ENCODE results near the gene BOK. TPM values are rescaled to one million over a fixed set of nuclear protein-coding genes. Genes with fewer than 3 reads are reported as not detected.

Gene BOK
- total RNA-seq, 1 donor from 2014 or later, result 64.9 TPM

DNA sequence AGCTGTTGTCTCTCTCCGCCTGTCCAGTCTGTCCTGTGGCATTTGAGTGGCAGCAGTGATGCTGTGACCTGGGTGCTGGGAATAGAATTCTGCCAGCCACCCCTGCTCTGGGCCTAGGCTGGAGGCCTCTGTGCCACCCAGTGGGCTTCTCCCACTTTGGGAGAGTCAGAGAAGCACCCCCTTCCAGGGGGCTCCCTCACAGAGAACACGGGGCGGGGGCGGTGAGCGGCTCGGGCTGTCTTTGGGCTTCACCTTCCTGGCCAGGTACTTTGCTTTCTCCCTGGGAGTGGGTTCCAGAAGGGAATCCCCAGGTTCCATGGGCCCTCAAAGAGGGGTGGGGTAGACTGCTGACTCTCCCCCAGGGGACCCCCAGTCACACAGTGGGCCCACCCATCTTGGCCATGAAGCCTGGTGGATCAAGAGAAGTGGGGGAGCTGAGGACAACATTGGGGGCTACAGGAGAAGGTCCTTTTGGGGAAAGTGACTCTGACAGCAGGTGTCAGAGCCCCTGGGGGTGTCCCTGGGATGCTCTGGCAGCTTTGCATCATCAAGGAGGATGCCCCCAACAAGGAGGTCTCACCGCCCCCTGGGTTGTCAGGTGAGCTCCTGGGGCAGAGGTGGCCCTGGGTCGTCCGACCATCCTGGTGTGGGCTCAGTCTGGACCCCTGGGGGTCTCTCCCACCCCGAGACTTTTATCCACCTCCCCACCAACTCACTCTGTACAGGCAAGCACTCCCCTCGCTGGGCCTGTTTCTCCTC is 18.8 kb upstream of the BOK start:
- Mint-ChIP-seq H3K9me3 (ENCODE audit: unreplicated experiment) (no peaks in the 10 kb centered on the region), H3K4me3 (ENCODE audit: unreplicated experiment) (no peak overlapping the region), H3K27me3 (ENCODE audit: low read depth, unreplicated experiment) (peaks cover 18% of the 10 kb centered on the region), H3K36me3 (ENCODE audit: low read depth, unreplicated experiment) (no peaks in the 10 kb centered on the region), H3K4me1 (ENCODE audit: low read depth, unreplicated experiment) (peaks cover 4% of the 10 kb centered on the region), H3K27ac (ENCODE audit: unreplicated experiment) (peak overlapping the region; percentile 88)
- Histone ChIP-seq H3K79me2 (ENCODE audit: insufficient read depth, low read length) (no peaks in the 10 kb centered on the region), H3K4me2 (ENCODE audit: low read length) (no peak overlapping the region), H3K27ac (ENCODE audit: low read depth, low read length) (no peak overlapping the region), H3K27me3 (ENCODE audit: insufficient read depth, low read length) (peaks cover 4% of the 10 kb centered on the region), H2AFZ (ENCODE audit: low read depth, low read length) (no peak overlapping the region), H3K9ac (ENCODE audit: low read length) (no peak overlapping the region), H3K4me1 (ENCODE audit: insufficient read depth, low read length) (peaks cover 17% of the 10 kb centered on the region), H4K20me1 (ENCODE audit: insufficient read depth, low read length) (no peaks in the 10 kb centered on the region), H3K4me3 (ENCODE audit: insufficient read depth, low read depth, low read length) (no peak overlapping the region), H3K36me3 (ENCODE audit: insufficient read depth, low read length) (no peaks in the 10 kb centered on the region), H3K9me3 (ENCODE audit: insufficient read depth, low read depth, low read length) (no peaks in the 10 kb centered on the region)
- TF ChIP-seq, protein P1, sequence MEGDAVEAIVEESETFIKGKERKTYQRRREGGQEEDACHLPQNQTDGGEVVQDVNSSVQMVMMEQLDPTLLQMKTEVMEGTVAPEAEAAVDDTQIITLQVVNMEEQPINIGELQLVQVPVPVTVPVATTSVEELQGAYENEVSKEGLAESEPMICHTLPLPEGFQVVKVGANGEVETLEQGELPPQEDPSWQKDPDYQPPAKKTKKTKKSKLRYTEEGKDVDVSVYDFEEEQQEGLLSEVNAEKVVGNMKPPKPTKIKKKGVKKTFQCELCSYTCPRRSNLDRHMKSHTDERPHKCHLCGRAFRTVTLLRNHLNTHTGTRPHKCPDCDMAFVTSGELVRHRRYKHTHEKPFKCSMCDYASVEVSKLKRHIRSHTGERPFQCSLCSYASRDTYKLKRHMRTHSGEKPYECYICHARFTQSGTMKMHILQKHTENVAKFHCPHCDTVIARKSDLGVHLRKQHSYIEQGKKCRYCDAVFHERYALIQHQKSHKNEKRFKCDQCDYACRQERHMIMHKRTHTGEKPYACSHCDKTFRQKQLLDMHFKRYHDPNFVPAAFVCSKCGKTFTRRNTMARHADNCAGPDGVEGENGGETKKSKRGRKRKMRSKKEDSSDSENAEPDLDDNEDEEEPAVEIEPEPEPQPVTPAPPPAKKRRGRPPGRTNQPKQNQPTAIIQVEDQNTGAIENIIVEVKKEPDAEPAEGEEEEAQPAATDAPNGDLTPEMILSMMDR (IDR thresholded peaks at IDR 0.05; ENCODE audit: insufficient read depth, low read depth, low read length), result no peak
- no peak for TF ChIP-seq EZH2 (IDR thresholded peaks at IDR 0.05; ENCODE audit: insufficient read depth, low read length)
- no peak for FAIRE-seq
- DNase-seq (ENCODE audit: low read depth), result no peak

DNA sequence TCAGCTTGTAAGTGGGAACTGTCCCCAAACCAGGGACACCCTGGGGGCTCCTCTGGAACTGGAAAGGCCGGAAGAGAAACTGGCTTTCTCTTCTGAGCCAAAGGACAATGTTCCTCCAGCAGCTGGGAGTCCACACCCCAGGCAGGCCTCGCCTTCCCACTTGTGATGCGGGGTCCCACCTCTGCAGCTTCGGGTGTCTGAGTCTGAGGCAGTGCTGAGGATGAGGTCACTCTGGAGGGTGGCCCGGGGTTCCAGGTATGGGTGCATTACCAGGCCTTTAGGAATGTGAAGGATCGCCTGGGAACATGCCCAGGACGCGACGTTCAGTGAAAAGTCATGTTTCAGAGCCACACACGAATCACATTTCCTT is 18.2 kb upstream of the BOK start:
- DNase-seq (ENCODE audit: low read depth), result peak; percentile 49
- no peak overlapping the region for H3K9ac ChIP-seq (ENCODE audit: low read length)
- H3K4me1 Mint-ChIP-seq (ENCODE audit: low read depth, unreplicated experiment), result peaks cover 4% of the 10 kb centered on the region

More for the DNA sequence above, 18.2 kb upstream of the BOK start:
- H4K20me1 ChIP-seq (ENCODE audit: insufficient read depth, low read length), result no peaks in the 10 kb centered on the region
- peaks cover 4% of the 10 kb centered on the region for H3K27me3 ChIP-seq (ENCODE audit: insufficient read depth, low read length)
- H3K4me1 ChIP-seq (ENCODE audit: insufficient read depth, low read length), result peaks cover 22% of the 10 kb centered on the region
- Mint-ChIP-seq H3K36me3 (ENCODE audit: low read depth, unreplicated experiment) (no peaks in the 10 kb centered on the region), H3K4me3 (ENCODE audit: unreplicated experiment) (peak overlapping the region; percentile 73), H3K27me3 (ENCODE audit: low read depth, unreplicated experiment) (peaks cover 17% of the 10 kb centered on the region), H3K27ac (ENCODE audit: unreplicated experiment) (peak overlapping the region; percentile 88), H3K9me3 (ENCODE audit: unreplicated experiment) (no peaks in the 10 kb centered on the region)
- no peaks in the 10 kb centered on the region for H3K9me3 ChIP-seq (ENCODE audit: insufficient read depth, low read depth, low read length)
- peak overlapping the region; percentile 79 for H2AFZ ChIP-seq (ENCODE audit: low read depth, low read length)
- no peak for TF ChIP-seq EZH2 (IDR thresholded peaks at IDR 0.05; ENCODE audit: insufficient read depth, low read length)
- TF ChIP-seq, protein P1 (IDR thresholded peaks at IDR 0.05; ENCODE audit: insufficient read depth, low read depth, low read length), result no peak
- H3K36me3 ChIP-seq (ENCODE audit: insufficient read depth, low read length), result no peaks in the 10 kb centered on the region
- no peak for FAIRE-seq
- peak overlapping the region; percentile 86 for H3K4me2 ChIP-seq (ENCODE audit: low read length)
- peak overlapping the region; percentile 55 for H3K4me3 ChIP-seq (ENCODE audit: insufficient read depth, low read depth, low read length)
- no peaks in the 10 kb centered on the region for H3K79me2 ChIP-seq (ENCODE audit: insufficient read depth, low read length)
- H3K27ac ChIP-seq (ENCODE audit: low read depth, low read length), result no peak overlapping the region

All from astrocyte (in vitro differentiated cells and primary cell).